Stimulated activated CD4-positive, alpha-beta T cell treated with anti-CD3 and anti-CD28 coated beads, TNF-alpha, amount 100 ng/mL, for 4 hours (primary cell): ENCODE measurements around the gene PRSS33.

Experiments
- DNase-seq, 3 experiments: peaks; one replicate each; pipeline ENCODE4 v3.0.0-alpha.2; 2020; ENCODE audit warnings: low read depth in 3 of 3

Gene PRSS33

DNA sequence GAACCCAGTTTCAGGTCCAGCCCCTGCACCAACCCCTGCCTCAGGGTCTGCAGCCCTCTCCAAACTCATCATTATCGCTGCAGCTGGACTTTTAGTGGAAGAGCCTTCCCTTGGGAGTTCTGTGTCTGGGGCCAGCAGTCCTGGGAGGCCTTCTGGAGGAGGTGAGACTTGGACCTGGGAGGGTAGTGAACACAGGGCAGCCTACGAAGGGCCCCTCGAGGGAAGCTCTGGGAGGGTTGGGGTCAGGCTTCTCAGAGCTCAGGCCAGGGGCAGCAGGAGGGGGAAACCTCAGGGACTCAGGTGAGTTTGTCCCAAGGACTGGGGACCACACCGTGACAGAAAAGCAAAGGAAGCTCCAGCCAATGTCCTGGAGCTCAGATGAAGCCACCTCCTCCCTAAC is 46.2 kb downstream of the PRSS33 start:
- no peak for DNase-seq

DNA sequence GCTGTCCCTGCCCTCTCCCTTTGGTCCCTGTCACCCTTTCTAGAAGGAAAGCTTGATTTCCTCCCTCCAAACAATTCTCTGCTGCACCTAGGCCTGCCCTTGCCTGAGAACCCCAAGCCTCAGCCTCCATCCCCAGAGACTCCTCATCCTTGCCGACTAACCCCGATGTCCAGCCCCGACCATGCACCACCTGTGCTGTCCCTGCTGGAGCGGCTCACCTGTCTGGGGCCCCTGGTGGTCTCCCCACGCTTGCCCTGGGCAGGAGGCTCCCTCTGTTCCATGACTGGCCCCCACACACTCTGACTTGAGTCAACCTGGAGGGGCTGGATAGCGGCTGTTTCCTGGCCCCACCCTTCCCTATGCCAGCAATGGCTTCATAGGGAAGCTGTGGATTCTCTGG is 46.9 kb downstream of the PRSS33 start:
- DNase-seq, result no peak

DNA sequence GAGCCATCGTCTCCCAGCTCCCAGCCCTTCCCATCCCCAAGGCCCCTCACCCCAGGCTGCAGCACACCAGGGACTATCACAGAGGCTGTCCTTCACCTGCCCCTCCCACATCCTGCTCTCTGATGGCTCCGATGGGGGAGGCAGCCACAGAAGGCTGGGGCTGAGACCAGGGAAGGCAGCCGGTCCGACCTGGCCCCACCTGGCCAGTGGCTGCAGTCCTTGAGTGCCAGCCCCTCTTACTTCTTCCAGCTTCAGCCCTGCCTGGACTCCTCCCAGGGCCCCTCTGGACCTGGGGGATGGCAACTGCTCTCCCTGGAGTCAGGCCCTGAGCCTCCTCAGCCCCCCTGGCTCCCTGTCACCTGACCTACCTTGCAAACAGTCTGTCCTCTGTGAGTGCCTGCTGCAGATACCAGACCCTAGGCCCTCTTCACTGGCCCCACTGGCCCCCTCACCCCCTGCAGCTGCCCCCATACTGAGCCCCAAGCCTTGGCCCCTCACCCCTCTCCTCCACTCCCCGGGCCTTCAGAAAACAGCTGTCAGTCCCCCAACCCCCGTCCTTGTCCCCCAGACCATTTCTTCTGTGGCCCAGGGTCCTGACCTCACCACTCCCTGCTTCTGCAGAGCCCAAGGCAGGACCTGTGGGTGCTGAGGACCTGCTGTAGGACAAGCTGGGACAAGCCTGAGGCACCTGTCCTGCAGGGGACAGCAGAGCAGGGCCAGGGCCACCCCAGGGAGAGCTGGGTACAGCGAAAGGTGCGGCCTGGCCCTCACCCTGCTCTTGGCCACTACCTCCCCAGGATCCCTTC is 47.5 kb downstream of the PRSS33 start:
- DNase-seq, result no peak

DNA sequence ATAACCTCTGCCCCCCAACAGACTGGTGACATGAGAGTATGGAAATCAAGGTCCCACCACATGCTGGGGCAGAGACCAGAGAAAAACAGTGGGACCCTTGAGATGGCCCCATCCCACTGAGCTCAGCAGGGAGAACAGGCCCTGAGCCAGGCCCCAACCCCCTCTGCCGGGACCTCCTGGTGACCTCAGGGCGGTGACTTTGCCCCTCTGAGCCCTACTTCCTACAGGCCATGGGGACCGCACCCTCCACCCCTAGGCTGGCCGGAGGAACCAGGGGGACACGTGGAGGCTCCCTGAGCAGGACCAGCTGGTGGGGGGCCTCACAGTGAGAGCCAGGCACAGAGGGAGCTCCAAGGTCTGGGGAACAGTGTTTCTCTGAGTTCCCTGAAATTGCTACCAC is 48.7 kb downstream of the PRSS33 start:
- DNase-seq, result no peak

DNA sequence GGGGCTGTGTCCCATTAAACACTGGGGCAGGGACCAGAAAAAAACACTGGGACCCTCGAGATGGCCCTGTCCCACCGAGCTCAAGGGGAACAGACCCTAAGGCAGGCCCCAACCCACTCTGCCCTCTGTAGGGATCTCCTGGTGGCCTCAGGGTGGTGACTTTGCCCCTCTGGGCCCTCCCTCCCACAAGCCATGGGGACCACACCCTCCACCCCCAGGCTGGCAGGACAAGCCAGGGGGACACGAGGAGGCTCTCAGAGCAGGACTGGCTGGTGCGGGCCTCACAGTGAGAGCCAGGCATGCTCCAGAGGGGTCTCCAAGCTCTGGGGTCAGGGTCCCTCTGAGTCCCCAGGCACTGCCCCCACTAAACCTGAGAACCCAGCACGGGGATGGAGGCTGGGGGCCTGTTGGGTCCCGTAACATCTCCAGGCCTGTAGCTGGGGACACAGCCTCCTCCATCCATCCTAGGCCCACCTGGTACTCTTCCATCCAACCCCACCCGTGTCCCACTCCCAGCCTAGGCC is 49.4 kb downstream of the PRSS33 start:
- no peak for DNase-seq

DNA sequence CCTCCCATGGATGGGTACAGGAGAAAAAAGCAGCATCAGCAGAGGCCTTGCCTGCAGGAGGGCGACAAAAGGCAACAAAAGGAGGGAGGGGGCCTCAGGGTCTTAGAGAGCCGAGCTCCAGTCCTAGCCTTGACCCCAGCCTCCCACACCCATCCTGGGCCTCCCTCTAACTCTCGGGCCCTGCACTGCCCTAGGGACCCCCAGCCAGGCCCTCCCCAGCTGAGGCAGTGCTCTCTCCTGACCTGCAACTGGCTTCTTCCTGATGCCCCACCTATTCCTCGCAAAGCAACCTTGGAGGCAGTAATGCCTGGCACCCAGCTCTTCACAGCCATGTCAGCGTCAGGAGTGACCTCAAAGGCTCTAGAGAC is 50.1 kb downstream of the PRSS33 start:
- DNase-seq, result no peak

DNA sequence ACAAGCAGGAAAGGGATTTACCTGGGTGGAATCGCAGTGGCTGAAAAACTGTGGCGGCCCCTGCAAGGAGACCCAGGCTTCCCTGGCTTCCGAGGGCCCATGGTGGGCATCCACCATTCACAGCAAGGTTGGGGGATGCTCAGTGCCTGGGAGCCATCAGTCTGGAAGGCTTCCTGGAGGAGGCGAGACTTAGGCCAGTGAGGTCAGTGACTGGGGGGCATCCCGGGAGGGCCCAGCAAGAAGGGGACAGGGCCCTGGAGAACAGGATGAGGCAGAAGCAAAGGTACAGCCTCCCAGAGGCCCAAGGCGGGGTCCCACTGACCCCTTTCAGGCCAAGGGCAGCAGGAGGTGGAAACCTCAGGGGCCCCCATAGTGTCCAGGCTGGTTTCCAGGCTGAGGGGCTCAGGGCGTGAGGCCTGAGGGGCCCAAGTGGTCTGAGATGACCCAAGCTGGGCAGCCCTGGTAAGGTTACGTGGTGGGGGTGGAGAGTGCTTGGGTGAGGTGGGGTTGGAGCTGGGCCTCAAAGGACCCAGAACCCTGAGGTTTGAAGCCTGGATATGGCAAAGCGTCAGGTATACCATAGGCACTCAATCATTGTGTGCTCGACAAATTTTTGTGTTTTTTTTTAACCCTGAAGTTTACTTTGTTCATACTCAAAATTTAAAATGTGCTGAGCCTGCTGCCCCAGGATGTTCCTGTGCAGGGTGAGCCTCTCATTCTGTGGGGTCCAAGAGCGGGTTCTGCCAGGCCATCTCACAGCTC is 50.7 kb downstream of the PRSS33 start:
- DNase-seq, result no peak

DNA sequence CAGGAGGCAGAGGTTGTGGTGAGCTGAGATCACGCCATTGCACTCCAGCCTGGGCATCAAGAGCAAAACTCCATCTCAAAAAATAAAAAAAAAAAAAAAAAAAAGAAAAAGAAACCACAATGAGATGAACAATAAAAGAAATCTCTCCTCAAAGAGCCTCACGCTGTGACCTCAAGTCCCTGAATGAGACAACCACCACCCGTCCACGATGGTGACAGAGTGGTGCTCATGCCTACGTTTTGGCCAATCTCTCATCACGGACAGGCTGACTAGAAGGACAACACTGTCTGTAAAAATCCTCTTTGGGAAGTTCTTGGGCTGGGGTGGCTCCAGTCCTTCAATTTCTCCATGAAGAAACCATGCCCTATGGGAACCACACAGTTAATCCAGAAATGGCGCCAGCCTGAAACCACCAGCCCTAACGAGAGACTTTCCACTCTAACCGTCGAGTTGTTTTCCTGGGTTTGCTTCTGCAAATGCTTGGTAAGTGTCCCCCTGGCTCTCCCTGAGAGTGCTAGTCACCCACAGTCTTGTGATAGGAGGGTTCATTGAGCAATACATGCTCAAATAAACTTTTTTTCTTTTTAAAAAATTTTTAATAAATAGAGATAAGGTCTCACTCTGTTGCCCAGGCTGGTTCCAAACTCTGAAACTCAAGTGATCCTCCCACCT is 52.4 kb downstream of the PRSS33 start:
- DNase-seq, result no peak
